RWPE1 (cell line): ENCODE data around the gene MON2.
"Not testable (repeated sequence)": the region's sequence is repeated elsewhere in the genome, so short reads cannot be mapped to it uniquely, and the experiment has no call there.

ENCODE experiments used
- CTCF ChIA-PET: fragments of 350-600 bp; sonication (Branson Sonifier 250); formaldehyde crosslinking; extraction: SDS; loops from one replicate; lab custom pipeline; 2021; lab: Yijun Ruan, JAX
- POLR2A ChIA-PET: fragments of 400-600 bp; formaldehyde crosslinking; extraction: SDS; loops from one replicate; lab custom pipeline; 2020; ENCODE audit warnings: antibody characterized with exemption; ENCODE audit not compliant: low non-redundant PET; lab: Yijun Ruan, JAX
- DNase-seq: peaks from one replicate; pipeline ENCODE4 v3.0.0; 2012; ENCODE audit warnings: low spot score
- H3K27ac ChIP-seq: fragments of 450-650 bp; 2 replicates; pipeline ENCODE4 v1.5.1; 2017
- TF ChIP-seq, protein P1 (sequence below): fragments of 450-650 bp; conservative IDR thresholded peaks from 2 replicates; pipeline ENCODE4 v1.5.1; 2017; ENCODE audit warnings: low read depth, mild to moderate bottlenecking

Gene MON2

DNA sequence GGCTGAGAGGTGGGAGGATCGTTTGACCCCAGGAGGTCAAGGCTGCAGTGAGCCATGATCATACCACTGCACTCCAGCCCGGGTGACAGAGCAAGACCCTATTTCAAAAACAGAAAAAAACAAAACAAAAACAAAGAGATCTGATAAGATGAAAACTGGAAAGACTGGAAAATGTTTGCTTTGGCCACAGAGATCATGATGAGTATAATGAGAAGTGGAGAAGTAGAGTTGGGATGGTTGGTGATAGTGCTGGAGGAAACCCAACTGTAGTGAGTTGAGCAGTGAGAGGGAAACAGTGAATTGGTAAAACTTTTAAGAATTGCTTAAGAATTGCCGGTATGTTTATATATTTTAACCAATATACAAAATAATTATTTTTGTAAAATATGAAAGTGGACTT is 39.2 kb downstream of the MON2 start:
- CTCF ChIA-PET = interaction anchor here (1.1 kb wide), 1 partner anchor 77 kb away, joined by 4 read pairs; no protein-coding TSS in a partner anchor

DNA sequence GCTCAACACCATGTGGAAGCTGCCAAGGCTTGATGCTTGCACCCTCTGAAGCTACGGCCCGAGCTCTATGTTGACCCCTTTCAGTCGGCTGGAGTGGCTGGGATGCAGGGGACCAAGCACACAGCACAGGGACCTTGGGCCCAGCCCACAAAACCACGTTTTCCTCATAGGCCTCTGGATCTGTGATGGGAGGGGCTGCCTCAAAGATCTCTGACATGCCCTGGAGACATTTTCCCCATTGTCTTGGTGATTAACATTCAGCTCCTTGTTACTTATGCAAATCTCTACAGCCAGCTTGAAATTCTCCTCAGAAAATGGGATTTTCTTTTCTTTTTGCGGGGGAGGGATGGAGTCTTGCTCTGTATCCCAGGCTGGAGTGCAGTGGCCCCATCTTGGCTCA is 46.3 kb downstream of the MON2 start:
- ChIA-PET CTCF (no interaction called here), POLR2A (no interaction called here)
- DNase-seq = no peak
- TF ChIP-seq, protein P1, sequence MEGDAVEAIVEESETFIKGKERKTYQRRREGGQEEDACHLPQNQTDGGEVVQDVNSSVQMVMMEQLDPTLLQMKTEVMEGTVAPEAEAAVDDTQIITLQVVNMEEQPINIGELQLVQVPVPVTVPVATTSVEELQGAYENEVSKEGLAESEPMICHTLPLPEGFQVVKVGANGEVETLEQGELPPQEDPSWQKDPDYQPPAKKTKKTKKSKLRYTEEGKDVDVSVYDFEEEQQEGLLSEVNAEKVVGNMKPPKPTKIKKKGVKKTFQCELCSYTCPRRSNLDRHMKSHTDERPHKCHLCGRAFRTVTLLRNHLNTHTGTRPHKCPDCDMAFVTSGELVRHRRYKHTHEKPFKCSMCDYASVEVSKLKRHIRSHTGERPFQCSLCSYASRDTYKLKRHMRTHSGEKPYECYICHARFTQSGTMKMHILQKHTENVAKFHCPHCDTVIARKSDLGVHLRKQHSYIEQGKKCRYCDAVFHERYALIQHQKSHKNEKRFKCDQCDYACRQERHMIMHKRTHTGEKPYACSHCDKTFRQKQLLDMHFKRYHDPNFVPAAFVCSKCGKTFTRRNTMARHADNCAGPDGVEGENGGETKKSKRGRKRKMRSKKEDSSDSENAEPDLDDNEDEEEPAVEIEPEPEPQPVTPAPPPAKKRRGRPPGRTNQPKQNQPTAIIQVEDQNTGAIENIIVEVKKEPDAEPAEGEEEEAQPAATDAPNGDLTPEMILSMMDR = no peak
- H3K27ac ChIP-seq = no peak overlapping the region

More for the DNA sequence above, 39.2 kb downstream of the MON2 start:
- POLR2A ChIA-PET = no interaction called here
- no peak for DNase-seq
- TF ChIP-seq, protein P1 = no peak
- H3K27ac ChIP-seq = no peak overlapping the region

DNA sequence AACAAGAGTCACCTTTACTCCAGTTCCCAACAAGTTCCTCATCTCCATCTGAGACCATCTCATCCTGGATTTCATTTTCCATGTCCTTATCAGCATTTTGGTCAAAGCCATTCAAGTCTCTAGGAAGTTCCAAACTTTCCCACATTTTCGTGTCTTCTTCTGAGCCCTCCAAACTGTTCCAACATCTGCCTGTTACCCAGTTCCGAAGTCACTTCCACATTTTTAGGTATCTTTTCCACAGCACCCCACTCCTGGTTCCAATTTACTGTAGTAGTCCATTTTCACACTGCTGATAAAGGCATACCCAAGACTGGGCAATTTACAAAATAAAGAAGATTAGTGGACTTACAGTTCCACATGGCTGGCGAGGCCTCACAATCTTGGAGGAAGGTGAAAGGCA is 47.5 kb downstream of the MON2 start:
- DNase-seq, H3K27ac ChIP-seq, POLR2A ChIA-PET, CTCF ChIA-PET: not testable (repeated sequence)

DNA sequence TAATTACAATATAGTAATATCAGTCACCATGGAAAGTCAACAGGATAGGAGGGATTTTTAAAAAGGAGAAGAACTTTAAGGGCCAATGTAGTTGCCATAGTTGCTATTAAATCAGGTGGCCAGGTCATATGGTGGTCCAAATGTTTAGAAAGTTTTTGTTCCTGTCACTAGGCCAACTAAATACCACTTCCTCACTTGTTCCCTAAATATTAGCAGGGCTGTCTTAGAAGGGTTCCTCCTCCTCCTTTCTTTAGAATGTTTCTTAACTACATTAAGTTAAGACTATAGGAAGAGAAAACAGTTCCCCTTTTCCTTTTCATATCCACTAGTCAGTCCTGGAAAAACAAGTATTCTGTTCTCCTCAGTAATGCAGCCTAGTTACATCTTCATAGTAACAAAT is 50.3 kb downstream of the MON2 start:
- POLR2A ChIA-PET = no interaction called here

DNA sequence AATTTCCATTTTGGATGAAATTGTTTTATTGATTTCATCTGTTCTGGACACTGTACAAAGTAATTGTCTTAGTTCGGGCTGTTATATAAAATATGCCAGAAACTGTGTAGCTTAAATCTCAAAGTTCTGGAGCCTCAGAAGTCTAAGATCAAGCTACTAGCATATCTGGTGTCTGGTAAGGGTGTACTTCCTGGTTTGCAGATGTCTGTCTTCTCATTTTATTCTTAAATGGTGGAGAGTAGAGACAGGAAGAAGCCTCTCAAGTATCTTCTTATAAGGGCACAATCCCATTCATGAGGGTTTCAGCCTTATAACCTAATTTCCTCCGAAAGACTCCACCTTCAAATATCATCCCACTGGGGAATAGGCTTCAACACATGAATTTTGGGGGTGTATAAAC is 51.3 kb downstream of the MON2 start:
- ChIA-PET POLR2A (no interaction called here), CTCF (no interaction called here)
- no peak for DNase-seq
- TF ChIP-seq, protein P1 = no peak
- H3K27ac ChIP-seq = no peak overlapping the region

More for the DNA sequence above, 50.3 kb downstream of the MON2 start:
- no peak overlapping the region for H3K27ac ChIP-seq
- no peak for DNase-seq
- CTCF ChIA-PET = no interaction called here
- TF ChIP-seq, protein P1 = no peak

DNA sequence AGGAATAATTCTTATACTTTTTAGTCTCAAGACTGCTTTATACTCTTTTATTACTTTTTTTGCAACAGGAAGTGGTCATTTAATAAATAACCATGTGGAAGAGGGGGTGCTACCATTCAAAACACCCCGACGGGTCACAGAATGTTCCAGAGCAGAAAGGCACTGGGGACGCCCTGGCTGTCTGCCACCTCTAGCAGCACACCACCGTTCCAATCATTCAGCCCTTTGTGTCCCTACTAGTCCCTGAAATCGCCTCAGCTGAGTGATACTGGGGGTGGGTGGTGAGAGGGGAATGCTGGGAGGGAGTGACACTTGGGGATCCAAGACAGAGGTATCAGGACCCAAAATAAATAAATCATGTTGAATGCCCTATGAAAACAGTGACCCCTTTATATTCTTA is 52.4 kb downstream of the MON2 start:
- CTCF ChIA-PET = no interaction called here
- TF ChIP-seq, protein P1 = no peak
- no peak for DNase-seq
- H3K27ac ChIP-seq = no peak overlapping the region
- POLR2A ChIA-PET = no interaction called here

DNA sequence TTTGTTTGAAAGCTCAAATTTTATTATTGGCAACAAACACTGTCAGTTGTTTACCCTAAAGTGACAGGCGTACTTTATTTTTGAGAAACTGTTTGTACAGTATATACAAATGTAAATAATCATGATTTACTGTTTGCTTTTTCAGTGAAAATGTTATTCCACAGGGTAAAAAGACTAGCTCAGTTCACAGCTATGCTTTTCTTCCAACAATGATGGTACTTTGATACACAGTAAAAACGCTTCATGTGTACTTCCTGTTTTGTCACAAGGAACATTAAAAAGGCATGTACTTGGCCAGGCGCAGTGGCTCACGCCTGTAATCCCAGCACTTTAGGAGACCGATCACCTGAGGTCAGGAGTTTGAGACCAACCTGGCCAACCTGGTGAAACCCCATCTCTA is 53.7 kb downstream of the MON2 start:
- DNase-seq = no peak
- H3K27ac ChIP-seq = no peak overlapping the region
- TF ChIP-seq, protein P1 = no peak
- CTCF ChIA-PET = no interaction called here
- POLR2A ChIA-PET = no interaction called here
